SK-N-SH (cell line): ENCODE data around the gene TBC1D8. TPM values are rescaled to one million over a fixed set of nuclear protein-coding genes. Genes with fewer than 3 reads are reported as not detected.

Source experiments
- CTCF ChIA-PET: fragments of 300-600, 350-600 bp; formaldehyde crosslinking; extraction: SDS; loops from one replicate; lab custom pipeline; 2021; lab: Yijun Ruan, JAX
- POLR2A ChIA-PET: fragments of 350-600 bp; sonication (Branson Sonifier 250); formaldehyde crosslinking; extraction: SDS; loops from one replicate; lab custom pipeline; 2020; ENCODE audit warnings: antibody characterized with exemption, inconsistent platforms; lab: Yijun Ruan, JAX
- DNase-seq: peaks from one replicate; pipeline ENCODE4 v3.0.0; 2012
- H2AFZ ChIP-seq: fragments of 200-600 bp; sonication (generic); 2 replicates; pipeline ENCODE4 v1.8.1; 2016; ENCODE audit warnings: antibody characterized with exemption, mild to moderate bottlenecking, low read depth
- H3F3A ChIP-seq: fragments of 200-600 bp; sonication (generic); replicated peaks from 2 replicates; pipeline ENCODE3; 2016; ENCODE audit warnings: antibody characterized with exemption, mild to moderate bottlenecking; ENCODE audit not compliant: insufficient read depth
- H3K27ac ChIP-seq, 2 experiments: fragments of 200-500 bp in 1 of 2; fragments of 200-600 bp in 1 of 2; sonication (Bioruptor generic) in 1 of 2; sonication (generic), shearing (Covaris generic) in 1 of 2; 2 replicates each; pipeline versions ENCODE4 v1.5.1 to v1.6.1; 2014 to 2016; ENCODE audit warnings: low read depth in 2 of 2, inconsistent platforms in 1 of 2, low read length in 1 of 2, mild to moderate bottlenecking in 1 of 2, mixed read lengths in 1 of 2
- H3K27me3 ChIP-seq: fragments of 200-600 bp; sonication (generic), shearing (Covaris generic); 2 replicates; pipeline ENCODE4 v1.6.1; 2016; ENCODE audit warnings: mixed run types; ENCODE audit not compliant: insufficient read depth
- H3K36me3 ChIP-seq, 2 experiments: fragments of 200-500 bp in 1 of 2; fragments of 200-600 bp in 1 of 2; sonication (Bioruptor generic) in 1 of 2; sonication (generic) in 1 of 2; replicated peaks in 1 of 2; 2 replicates each; pipeline versions ENCODE3 to v1.5.1; 2014 to 2016; ENCODE audit warnings: low read length in 1 of 2, mild to moderate bottlenecking in 1 of 2; ENCODE audit not compliant: insufficient read depth in 2 of 2, control insufficient read depth in 1 of 2
- H3K4me1 ChIP-seq, 2 experiments: fragments of 200-500 bp in 1 of 2; fragments of 200-600 bp in 1 of 2; sonication (Bioruptor generic) in 1 of 2; sonication (generic), shearing (Covaris generic) in 1 of 2; 2 replicates each; pipeline versions ENCODE4 v1.5.1 to v1.6.1; 2014 to 2016; ENCODE audit warnings: low read depth in 1 of 2, low read length in 1 of 2, mixed run types in 1 of 2; ENCODE audit not compliant: insufficient read depth in 2 of 2, control insufficient read depth in 1 of 2
- H3K4me2 ChIP-seq: fragments of 200-600 bp; sonication (generic), shearing (Covaris generic); 2 replicates; pipeline ENCODE4 v1.6.1; 2017; ENCODE audit warnings: mixed run types
- H3K4me3 ChIP-seq, 2 experiments: fragments of 200-500 bp in 1 of 2; fragments of 200-600 bp in 1 of 2; sonication (Bioruptor generic) in 1 of 2; sonication (generic), shearing (Covaris generic) in 1 of 2; 2 replicates each; pipeline versions ENCODE4 v1.5.1 to v1.8.1; 2014 to 2016; ENCODE audit warnings: low read depth in 2 of 2, inconsistent platforms in 1 of 2, low read length in 1 of 2, mild to moderate bottlenecking in 1 of 2, mixed read lengths in 1 of 2, moderate library complexity in 1 of 2
- H3K79me2 ChIP-seq: fragments of 200-600 bp; sonication (generic); 2 replicates; pipeline ENCODE4 v1.8.1; 2017; ENCODE audit warnings: mild to moderate bottlenecking; ENCODE audit not compliant: insufficient read depth
- H3K9ac ChIP-seq: fragments of 200-600 bp; sonication (generic); 2 replicates; pipeline ENCODE4 v1.6.1; 2017; ENCODE audit warnings: mixed run types
- H3K9me2 ChIP-seq: fragments of 200-600 bp; sonication (generic); 2 replicates; pipeline ENCODE4 v1.6.1; 2017; ENCODE audit warnings: mixed run types
- H3K9me3 ChIP-seq: fragments of 200-600 bp; sonication (generic); 2 replicates; pipeline ENCODE4 v1.6.1; 2017; ENCODE audit warnings: mixed run types, mild to moderate bottlenecking, moderate library complexity
- H4K20me1 ChIP-seq: fragments of 200-600 bp; sonication (generic); 2 replicates; pipeline ENCODE4 v1.6.1; 2017; ENCODE audit warnings: mild to moderate bottlenecking, mixed run types; ENCODE audit not compliant: insufficient read depth
- CHD2 ChIP-seq: fragments of 150-350 bp; IDR thresholded peaks from 2 replicates; pipeline ENCODE4 v1.6.1; 2018; ENCODE audit warnings: low read length; ENCODE audit not compliant: partially characterized antibody
- ELF1 ChIP-seq: IDR thresholded peaks from 2 replicates; pipeline ENCODE4 v1.4.0; 2012
- FOSL2 ChIP-seq: IDR thresholded peaks from 2 replicates; pipeline ENCODE4 v1.4.0; 2012; ENCODE audit warnings: low read depth, mild to moderate bottlenecking, moderate library complexity, borderline replicate concordance
- GATA2 ChIP-seq: sonication (generic); formaldehyde crosslinking; IDR thresholded peaks from 2 replicates; pipeline ENCODE4 v1.5.0; 2020; ENCODE audit warnings: mild to moderate bottlenecking, missing genetic modification reagents
- JUND ChIP-seq: IDR thresholded peaks from 2 replicates; pipeline ENCODE4 v1.4.0; 2012
- MAX ChIP-seq: IDR thresholded peaks from 2 replicates; pipeline ENCODE4 v1.4.0; 2012; ENCODE audit warnings: low read depth
- NFIC ChIP-seq: IDR thresholded peaks from 2 replicates; pipeline ENCODE4 v1.4.0; 2012; ENCODE audit warnings: borderline replicate concordance
- NRF1 ChIP-seq: IDR thresholded peaks from 2 replicates; pipeline ENCODE4 v1.6.1; 2012; ENCODE audit warnings: low read depth, mild to moderate bottlenecking, low read length
- POLR2AphosphoS5 ChIP-seq: IDR thresholded peaks from 2 replicates; pipeline ENCODE4 v1.6.1; 2012; ENCODE audit warnings: low read depth, low read length
- RXRA ChIP-seq: IDR thresholded peaks from 2 replicates; pipeline ENCODE4 v1.4.0; 2012; ENCODE audit warnings: low read depth, mild to moderate bottlenecking, borderline replicate concordance
- SIN3A ChIP-seq: IDR thresholded peaks from 2 replicates; pipeline ENCODE4 v1.6.1; 2012; ENCODE audit warnings: low read depth, mild to moderate bottlenecking, low read length, moderate library complexity, borderline replicate concordance
- USF1 ChIP-seq: IDR thresholded peaks from 2 replicates; pipeline ENCODE4 v1.4.0; 2012; ENCODE audit warnings: low read depth, borderline replicate concordance
- YY1 ChIP-seq: IDR thresholded peaks from 2 replicates; pipeline ENCODE4 v1.4.0; 2012; ENCODE audit warnings: low read depth, mild to moderate bottlenecking
- ZBTB33 ChIP-seq: IDR thresholded peaks from 2 replicates; pipeline ENCODE4 v1.4.0; 2012; ENCODE audit warnings: low read depth, borderline replicate concordance
- WGBS: methylation state at CpG from one replicate; pipeline ENCODE4 v1.1.6; 2017; ENCODE audit warnings: low lambda C conversion rate; 5-methylcytosine and 5-hydroxymethylcytosine counted together
- polyA plus RNA-seq, 3 experiments: library from polyadenylated mRNA; depleted of rRNA; stranded (reverse); fragments of >200 nt; gene quantifications; 2 replicates each; pipeline ENCODE4 v1.2.3, GENCODE V29; 2012
- TF ChIP-seq, protein P1 (sequence below): fragments of 150-350 bp; IDR thresholded peaks from 2 replicates; pipeline ENCODE4 v1.6.1; 2017; ENCODE audit warnings: antibody characterized with exemption, low read length, low read depth, borderline replicate concordance
- TF ChIP-seq, protein P2 (sequence below): fragments of 200-600 bp; sonication (generic); IDR thresholded peaks from 2 replicates; pipeline ENCODE4 v1.6.1; 2017; ENCODE audit warnings: antibody characterized with exemption, mild to moderate bottlenecking, moderate library complexity
- TF ChIP-seq, protein P3 (sequence below): IDR thresholded peaks from 2 replicates; pipeline ENCODE4 v1.6.1; 2012; ENCODE audit warnings: mild to moderate bottlenecking, low read depth, low read length, moderate library complexity

TBC1D8 gene
- polyA plus RNA-seq, 1 of the 3 experiments (the other 2 are of a cell fraction), result 5.3 TPM

GRCh38 chr2:101017371-101017770 is 133.8 kb downstream of the TBC1D8 start:
- Histone ChIP-seq H3K27ac (no peak overlapping the region), H3K4me2 (no peak overlapping the region), H3K36me3 (peaks cover 34 to 44% of the 10 kb centered on the region in 2 experiments), H3K9me3 (no peaks in the 10 kb centered on the region), H3F3A (peaks cover 9% of the 10 kb centered on the region), H4K20me1 (peaks cover 2% of the 10 kb centered on the region; the same call in 1 of the 2 replicates), H3K9me2 (no peaks in the 10 kb centered on the region), H3K9ac (no peak overlapping the region), H3K27me3 (no peaks in the 10 kb centered on the region), H2AFZ (no peak overlapping the region), H3K79me2 (no peaks in the 10 kb centered on the region), H3K4me1 (peaks cover 0 to 2% of the 10 kb centered on the region in 2 experiments; a peak in 1 of 4 replicates), H3K4me3 (no peak overlapping the region)
- POLR2A ChIA-PET, result no interaction called here
- TF ChIP-seq SIN3A, result no peak
- CTCF ChIA-PET, result interaction anchor here (1.2 to 2.4 kb wide), 3 partner anchors 20 to 188 kb away, joined by 3 to 8 read pairs (median 5); no protein-coding TSS in a partner anchor
- 99% methylated on average over 3 of the region's 3 CpGs for WGBS
- no peak for DNase-seq

GRCh38 chr2:101014264-101014857 is 136.8 kb downstream of the TBC1D8 start:
- no peak overlapping the region for H3K4me2 ChIP-seq
- H3K4me3 ChIP-seq, result no peak overlapping the region
- no peak overlapping the region for H2AFZ ChIP-seq
- 94% methylated on average over 6 of the region's 6 CpGs for WGBS
- no peaks in the 10 kb centered on the region for H3K79me2 ChIP-seq
- H3K9me2 ChIP-seq, result no peaks in the 10 kb centered on the region
- no peak overlapping the region for H3K27ac ChIP-seq
- no peaks in the 10 kb centered on the region for H3K9me3 ChIP-seq
- peaks cover 0 to 2% of the 10 kb centered on the region in 2 experiments; a peak in 1 of 4 replicates for H3K4me1 ChIP-seq
- CTCF ChIA-PET, result interaction anchor here (0.6 to 1.8 kb wide), 5 partner anchors 22 to 237 kb away, joined by 3 to 5 read pairs (median 4); no protein-coding TSS in a partner anchor
- H3F3A ChIP-seq, result peaks cover 32% of the 10 kb centered on the region
- H3K27me3 ChIP-seq, result no peaks in the 10 kb centered on the region
- H3K36me3 ChIP-seq, result peaks cover 41 to 47% of the 10 kb centered on the region in 2 experiments
- peaks cover 2% of the 10 kb centered on the region; the same call in 1 of the 2 replicates for H4K20me1 ChIP-seq
- TF ChIP-seq, protein P1, sequence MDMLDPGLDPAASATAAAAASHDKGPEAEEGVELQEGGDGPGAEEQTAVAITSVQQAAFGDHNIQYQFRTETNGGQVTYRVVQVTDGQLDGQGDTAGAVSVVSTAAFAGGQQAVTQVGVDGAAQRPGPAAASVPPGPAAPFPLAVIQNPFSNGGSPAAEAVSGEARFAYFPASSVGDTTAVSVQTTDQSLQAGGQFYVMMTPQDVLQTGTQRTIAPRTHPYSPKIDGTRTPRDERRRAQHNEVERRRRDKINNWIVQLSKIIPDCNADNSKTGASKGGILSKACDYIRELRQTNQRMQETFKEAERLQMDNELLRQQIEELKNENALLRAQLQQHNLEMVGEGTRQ, result no peak
- TF ChIP-seq ZBTB33 (no peak), JUND (no peak), YY1 (no peak), CHD2 (no peak), RXRA (no peak), NRF1 (no peak), GATA2 (CRISPR knock-in tag) (no peak), ELF1 (no peak), FOSL2 (no peak), MAX (no peak), USF1 (no peak), POLR2AphosphoS5 (no peak), NFIC (no peak)
- TF ChIP-seq, protein P2, sequence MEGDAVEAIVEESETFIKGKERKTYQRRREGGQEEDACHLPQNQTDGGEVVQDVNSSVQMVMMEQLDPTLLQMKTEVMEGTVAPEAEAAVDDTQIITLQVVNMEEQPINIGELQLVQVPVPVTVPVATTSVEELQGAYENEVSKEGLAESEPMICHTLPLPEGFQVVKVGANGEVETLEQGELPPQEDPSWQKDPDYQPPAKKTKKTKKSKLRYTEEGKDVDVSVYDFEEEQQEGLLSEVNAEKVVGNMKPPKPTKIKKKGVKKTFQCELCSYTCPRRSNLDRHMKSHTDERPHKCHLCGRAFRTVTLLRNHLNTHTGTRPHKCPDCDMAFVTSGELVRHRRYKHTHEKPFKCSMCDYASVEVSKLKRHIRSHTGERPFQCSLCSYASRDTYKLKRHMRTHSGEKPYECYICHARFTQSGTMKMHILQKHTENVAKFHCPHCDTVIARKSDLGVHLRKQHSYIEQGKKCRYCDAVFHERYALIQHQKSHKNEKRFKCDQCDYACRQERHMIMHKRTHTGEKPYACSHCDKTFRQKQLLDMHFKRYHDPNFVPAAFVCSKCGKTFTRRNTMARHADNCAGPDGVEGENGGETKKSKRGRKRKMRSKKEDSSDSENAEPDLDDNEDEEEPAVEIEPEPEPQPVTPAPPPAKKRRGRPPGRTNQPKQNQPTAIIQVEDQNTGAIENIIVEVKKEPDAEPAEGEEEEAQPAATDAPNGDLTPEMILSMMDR, result no peak
- TF ChIP-seq, protein P3, sequence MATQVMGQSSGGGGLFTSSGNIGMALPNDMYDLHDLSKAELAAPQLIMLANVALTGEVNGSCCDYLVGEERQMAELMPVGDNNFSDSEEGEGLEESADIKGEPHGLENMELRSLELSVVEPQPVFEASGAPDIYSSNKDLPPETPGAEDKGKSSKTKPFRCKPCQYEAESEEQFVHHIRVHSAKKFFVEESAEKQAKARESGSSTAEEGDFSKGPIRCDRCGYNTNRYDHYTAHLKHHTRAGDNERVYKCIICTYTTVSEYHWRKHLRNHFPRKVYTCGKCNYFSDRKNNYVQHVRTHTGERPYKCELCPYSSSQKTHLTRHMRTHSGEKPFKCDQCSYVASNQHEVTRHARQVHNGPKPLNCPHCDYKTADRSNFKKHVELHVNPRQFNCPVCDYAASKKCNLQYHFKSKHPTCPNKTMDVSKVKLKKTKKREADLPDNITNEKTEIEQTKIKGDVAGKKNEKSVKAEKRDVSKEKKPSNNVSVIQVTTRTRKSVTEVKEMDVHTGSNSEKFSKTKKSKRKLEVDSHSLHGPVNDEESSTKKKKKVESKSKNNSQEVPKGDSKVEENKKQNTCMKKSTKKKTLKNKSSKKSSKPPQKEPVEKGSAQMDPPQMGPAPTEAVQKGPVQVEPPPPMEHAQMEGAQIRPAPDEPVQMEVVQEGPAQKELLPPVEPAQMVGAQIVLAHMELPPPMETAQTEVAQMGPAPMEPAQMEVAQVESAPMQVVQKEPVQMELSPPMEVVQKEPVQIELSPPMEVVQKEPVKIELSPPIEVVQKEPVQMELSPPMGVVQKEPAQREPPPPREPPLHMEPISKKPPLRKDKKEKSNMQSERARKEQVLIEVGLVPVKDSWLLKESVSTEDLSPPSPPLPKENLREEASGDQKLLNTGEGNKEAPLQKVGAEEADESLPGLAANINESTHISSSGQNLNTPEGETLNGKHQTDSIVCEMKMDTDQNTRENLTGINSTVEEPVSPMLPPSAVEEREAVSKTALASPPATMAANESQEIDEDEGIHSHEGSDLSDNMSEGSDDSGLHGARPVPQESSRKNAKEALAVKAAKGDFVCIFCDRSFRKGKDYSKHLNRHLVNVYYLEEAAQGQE, result no peak
- POLR2A ChIA-PET, result interaction anchor here (0.9 kb wide), 1 partner anchor 12 kb away, joined by 3 read pairs; the partner anchor contains the start of gene RPL31
- DNase-seq, result no peak
- H3K9ac ChIP-seq, result no peak overlapping the region
